ENCODE measurements around the gene HIKESHI.

DNA sequence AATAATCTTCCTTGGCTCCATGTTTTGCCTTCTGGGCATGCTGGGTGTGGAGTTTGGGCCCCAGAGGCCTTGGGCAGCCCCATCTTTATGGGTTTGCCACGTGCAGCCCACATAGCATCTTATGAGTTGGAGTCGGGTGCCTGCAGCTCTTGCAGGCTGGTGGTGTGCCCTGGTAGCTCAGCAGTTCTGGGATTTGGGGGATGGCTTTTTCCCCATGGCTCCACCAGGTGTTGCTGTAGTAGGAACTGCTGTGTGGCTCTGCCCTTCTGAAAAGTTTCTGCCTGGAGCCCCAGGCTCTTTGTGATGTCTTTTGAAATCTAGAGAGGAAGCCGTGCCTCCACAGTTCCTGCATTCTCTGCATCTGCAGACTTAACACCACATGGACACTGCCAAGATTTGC, 40.7 kb upstream of the HIKESHI start:
- TF ChIP-seq CTCF (IDR thresholded peaks at IDR 0.05 in 8 of 11, conservative IDR thresholded peaks at IDR 0.05 in 3 of 11) (no peak), POLR2AphosphoS5 (IDR thresholded peaks at IDR 0.05) (no peak), POLR2A (IDR thresholded peaks at IDR 0.05) (no peak)
